NCI-H446 (cell line): ENCODE measurements around the gene SOX2.

ENCODE experiments used
- DNase-seq, 2 experiments: peaks; one replicate each; lab custom pipeline; 2025; lab: John Stamatoyannopoulos, UW

The SOX2 gene

GRCh38 chr3:181722766-181723425, 11.2 kb downstream of the SOX2 start:
- DNase-seq = no peak

- no peak for DNase-seq
Observed at GRCh38 chr3:181723625-181724191, 12.0 kb downstream of the SOX2 start.

- no peak for DNase-seq
Observed at GRCh38 chr3:181724192-181724965, 12.7 kb downstream of the SOX2 start.

GRCh38 chr3:181725131-181725731, 13.5 kb downstream of the SOX2 start:
- DNase-seq = no peak

- DNase-seq = no peak
Observed at GRCh38 chr3:181725830-181726229, 14.1 kb downstream of the SOX2 start.

GRCh38 chr3:181726351-181727330, 14.9 kb downstream of the SOX2 start:
- no peak for DNase-seq

GRCh38 chr3:181727341-181728032, 15.8 kb downstream of the SOX2 start:
- DNase-seq = no peak

GRCh38 chr3:181728470-181729340, 17.0 kb downstream of the SOX2 start:
- DNase-seq = peak; percentile 57 to 78

- DNase-seq = no peak
Observed at GRCh38 chr3:181729341-181729869, 17.7 kb downstream of the SOX2 start.

- DNase-seq = peak in 1 of 2 experiments; percentile 22
Observed at GRCh38 chr3:181730316-181730715, 18.6 kb downstream of the SOX2 start.

- no peak for DNase-seq
Observed at GRCh38 chr3:181730934-181731333, 19.2 kb downstream of the SOX2 start.

- DNase-seq = no peak
Observed at GRCh38 chr3:181735911-181736310, 24.2 kb downstream of the SOX2 start.

GRCh38 chr3:181738551-181738950, 26.8 kb downstream of the SOX2 start:
- DNase-seq = no peak

GRCh38 chr3:181739628-181740027, 27.9 kb downstream of the SOX2 start:
- DNase-seq = peak; percentile 63 to 92

GRCh38 chr3:181741417-181741816, 29.7 kb downstream of the SOX2 start:
- no peak for DNase-seq

- no peak for DNase-seq
Observed at GRCh38 chr3:181752202-181752671, 40.5 kb downstream of the SOX2 start.

- DNase-seq = no peak
Observed at GRCh38 chr3:181753391-181753790, 41.7 kb downstream of the SOX2 start.

GRCh38 chr3:181755959-181756358, 44.2 kb downstream of the SOX2 start:
- DNase-seq = no peak

GRCh38 chr3:181756645-181757297, 45.0 kb downstream of the SOX2 start:
- no peak for DNase-seq
